H1 (cell line): ENCODE data around the gene UBC. TPM values are rescaled to one million over a fixed set of nuclear protein-coding genes. Genes with fewer than 3 reads are reported as not detected.

Source experiments
- CTCF ChIA-PET: fragments of 300-600 bp; sonication (Branson Sonifier 250); formaldehyde crosslinking; loops from one replicate; lab custom pipeline; 2021; ENCODE audit not compliant: partially characterized antibody; lab: Charles Lee
- POLR2A ChIA-PET: fragments of 300-600 bp; sonication (Branson Sonifier 250); formaldehyde crosslinking; loops from one replicate; lab custom pipeline; 2021; ENCODE audit warnings: inconsistent platforms; ENCODE audit not compliant: partially characterized antibody; lab: Charles Lee
- DNase-seq, 2 experiments: peaks; one replicate each; pipeline versions ENCODE4 v3.0.0 to v3.0.0-alpha.2; 2010 to 2022; ENCODE audit warnings: low spot score in 2 of 2, low read depth in 1 of 2, mixed read lengths in 1 of 2
- FAIRE-seq: peaks from 2 replicates; lab custom pipeline; 2011; peaks lifted over from hg19 to GRCh38; lab: Jason Lieb, UNC
- H2AFZ ChIP-seq: 2 replicates; pipeline ENCODE4 v1.8.1; 2012; ENCODE audit warnings: low read length, inconsistent platforms
- H2AK5ac ChIP-seq: 2 replicates; pipeline ENCODE4 v1.6.1; 2013; ENCODE audit warnings: low read depth, low read length
- H2BK120ac ChIP-seq: replicated peaks from 2 replicates; pipeline ENCODE3; 2013; ENCODE audit warnings: low read depth, low read length, inconsistent platforms
- H2BK12ac ChIP-seq: 2 replicates; pipeline ENCODE4 v1.6.1; 2013; ENCODE audit warnings: low read depth, low read length
- H2BK15ac ChIP-seq: 2 replicates; pipeline ENCODE4 v1.6.1; 2013; ENCODE audit warnings: low read length
- H2BK20ac ChIP-seq: 2 replicates; pipeline ENCODE4 v1.6.1; 2013; ENCODE audit warnings: low read length
- H2BK5ac ChIP-seq: 2 replicates; pipeline ENCODE4 v1.6.1; 2013; ENCODE audit warnings: low read depth, low read length
- H3K14ac ChIP-seq: 2 replicates; pipeline ENCODE4 v1.6.1; 2013; ENCODE audit warnings: inconsistent platforms; ENCODE audit not compliant: insufficient read length
- H3K18ac ChIP-seq: 2 replicates; pipeline ENCODE4 v1.6.1; 2013; ENCODE audit warnings: low read length; ENCODE audit errors: extremely low read depth
- H3K23ac ChIP-seq: 2 replicates; pipeline ENCODE4 v1.6.1; 2013; ENCODE audit warnings: inconsistent platforms; ENCODE audit not compliant: insufficient read length
- H3K23me2 ChIP-seq: 2 replicates; pipeline ENCODE4 v1.6.1; 2013; ENCODE audit warnings: low read depth, low read length
- H3K27ac ChIP-seq: 2 replicates; pipeline ENCODE4 v1.6.1; 2011; ENCODE audit warnings: low read depth, low read length, inconsistent platforms
- H3K27me3 ChIP-seq, 4 experiments: replicated peaks in 1 of 4; 1 replicate in 1 of 4; 2 replicates in 3 of 4; pipeline versions ENCODE4 v1.6.1 to v1.8.1; 2011 to 2013; ENCODE audit warnings: low read length in 3 of 4, mild to moderate bottlenecking in 3 of 4, inconsistent platforms in 2 of 4, mixed read lengths in 2 of 4, moderate library complexity in 1 of 4; ENCODE audit not compliant: control insufficient read depth in 3 of 4, insufficient read depth in 3 of 4; ENCODE audit errors: extremely low read depth in 1 of 4
- H3K36me3 ChIP-seq, 4 experiments: 2 replicates each; pipeline versions ENCODE4 v1.6.1 to v1.8.1; 2011 to 2013; ENCODE audit warnings: mild to moderate bottlenecking in 4 of 4, low read length in 3 of 4, moderate library complexity in 2 of 4, control low read depth in 1 of 4, inconsistent platforms in 1 of 4; ENCODE audit not compliant: insufficient read depth in 4 of 4, control insufficient read depth in 2 of 4
- H3K4ac ChIP-seq: replicated peaks from 2 replicates; pipeline ENCODE3; 2013; ENCODE audit warnings: low read length, low read depth, mixed read lengths, inconsistent platforms; ENCODE audit not compliant: insufficient read length
- H3K4me1 ChIP-seq, 4 experiments: replicated peaks in 1 of 4; 1 replicate in 1 of 4; 2 replicates in 3 of 4; pipeline versions ENCODE4 v1.6.1 to v1.8.1; 2011 to 2013; ENCODE audit warnings: low read length in 3 of 4, inconsistent platforms in 2 of 4, mixed read lengths in 1 of 4; ENCODE audit not compliant: insufficient read depth in 4 of 4, control insufficient read depth in 3 of 4
- H3K4me2 ChIP-seq, 2 experiments: 2 replicates each; pipeline versions ENCODE4 v1.6.1 to v1.8.1; 2011 to 2013; ENCODE audit warnings: low read depth in 2 of 2, low read length in 2 of 2, control low read depth in 1 of 2, inconsistent platforms in 1 of 2, mild to moderate bottlenecking in 1 of 2; ENCODE audit not compliant: insufficient read depth in 1 of 2
- H3K4me3 ChIP-seq, 4 experiments: fragments of 200-600, 300-600 bp in 1 of 4; sonication (generic), shearing (Covaris generic), sonication (Bioruptor Twin) in 1 of 4; 2 replicates each; pipeline versions ENCODE4 v1.5.1 to v1.8.1; 2011 to 2016; ENCODE audit warnings: low read length in 4 of 4, low read depth in 3 of 4, control low read depth in 2 of 4, inconsistent platforms in 2 of 4, mild to moderate bottlenecking in 2 of 4, mixed read lengths in 1 of 4, moderate library complexity in 1 of 4; ENCODE audit not compliant: insufficient read depth in 2 of 4; ENCODE audit errors: extremely low read depth in 1 of 4
- H3K56ac ChIP-seq: replicated peaks from 2 replicates; pipeline ENCODE3; 2013; ENCODE audit warnings: low read depth, mild to moderate bottlenecking, mixed read lengths, low read length, inconsistent platforms; ENCODE audit not compliant: insufficient read length
- H3K79me1 ChIP-seq: 2 replicates; pipeline ENCODE4 v1.6.1; 2013; ENCODE audit warnings: low read depth, low read length, control low read depth
- H3K79me2 ChIP-seq, 2 experiments: 2 replicates each; pipeline versions ENCODE4 v1.6.1 to v1.8.1; 2012 to 2013; ENCODE audit warnings: low read length in 2 of 2, mild to moderate bottlenecking in 2 of 2, inconsistent platforms in 1 of 2; ENCODE audit not compliant: insufficient read depth in 2 of 2, control insufficient read depth in 1 of 2
- H3K9ac ChIP-seq, 4 experiments: replicated peaks in 1 of 4; 1 replicate in 1 of 4; 2 replicates in 3 of 4; pipeline versions ENCODE4 v1.6.1 to v1.8.1; 2011 to 2013; ENCODE audit warnings: low read depth in 3 of 4, low read length in 3 of 4, control low read depth in 2 of 4, mild to moderate bottlenecking in 2 of 4, moderate library complexity in 2 of 4, inconsistent platforms in 1 of 4; ENCODE audit errors: extremely low read depth in 1 of 4
- H3K9me3 ChIP-seq, 2 experiments: 2 replicates each; pipeline versions ENCODE4 v1.6.1 to v1.8.1; 2012 to 2013; ENCODE audit warnings: mild to moderate bottlenecking in 2 of 2, moderate library complexity in 2 of 2, control low read depth in 1 of 2, inconsistent platforms in 1 of 2, low read depth in 1 of 2, low read length in 1 of 2, mixed read lengths in 1 of 2; ENCODE audit not compliant: insufficient read depth in 2 of 2
- H4K20me1 ChIP-seq, 2 experiments: replicated peaks in 1 of 2; 2 replicates each; pipeline versions ENCODE3 to v1.8.1; 2011 to 2013; ENCODE audit warnings: inconsistent platforms in 2 of 2, low read length in 2 of 2, mild to moderate bottlenecking in 1 of 2; ENCODE audit not compliant: insufficient read depth in 2 of 2, control insufficient read depth in 1 of 2
- H4K5ac ChIP-seq: 2 replicates; pipeline ENCODE4 v1.6.1; 2013; ENCODE audit warnings: low read length, low read depth, mixed read lengths, inconsistent platforms; ENCODE audit not compliant: insufficient read length
- H4K8ac ChIP-seq: 2 replicates; pipeline ENCODE4 v1.8.0; 2013; ENCODE audit warnings: mild to moderate bottlenecking, moderate library complexity, low read length, inconsistent platforms; ENCODE audit not compliant: insufficient read depth; ENCODE audit errors: extremely low read depth
- H4K91ac ChIP-seq: replicated peaks from 2 replicates; pipeline ENCODE3; 2013; ENCODE audit warnings: low read length, mixed read lengths, inconsistent platforms; ENCODE audit not compliant: insufficient read length
- CHD1 ChIP-seq: IDR thresholded peaks from 2 replicates; pipeline ENCODE4 v1.6.1; 2012; ENCODE audit warnings: low read depth, low read length, improper control_type of control experiment
- CTBP2 ChIP-seq: IDR thresholded peaks from 2 replicates; pipeline ENCODE4 v1.7.0; 2011; ENCODE audit warnings: borderline replicate concordance, mild to moderate bottlenecking, moderate library complexity, mixed read lengths, low read length; ENCODE audit not compliant: insufficient read depth, insufficient read length
- NRF1 ChIP-seq: IDR thresholded peaks from 2 replicates; pipeline ENCODE4 v1.6.1; 2011; ENCODE audit warnings: mild to moderate bottlenecking, low read depth, low read length, improper control_type of control experiment
- RXRA ChIP-seq: IDR thresholded peaks from 2 replicates; pipeline ENCODE4 v1.6.1; 2011; ENCODE audit warnings: low read depth, mild to moderate bottlenecking, low read length, moderate library complexity; ENCODE audit not compliant: insufficient read depth
- SIN3A ChIP-seq, 2 experiments: IDR thresholded peaks in 1 of 2; conservative IDR thresholded peaks in 1 of 2; 2 replicates each; pipeline ENCODE4 v1.6.1; 2011 to 2012; ENCODE audit warnings: low read length in 2 of 2, improper control_type of control experiment in 1 of 2, low read depth in 1 of 2, mild to moderate bottlenecking in 1 of 2
- TCF12 ChIP-seq: IDR thresholded peaks from 2 replicates; pipeline ENCODE4 v1.6.1; 2011; ENCODE audit warnings: low read depth, mild to moderate bottlenecking, low read length
- ZNF274 ChIP-seq: IDR thresholded peaks from 2 replicates; pipeline ENCODE4 v1.7.0; 2012; ENCODE audit warnings: low read length, borderline replicate concordance; ENCODE audit errors: extremely low read depth
- WGBS, 2 experiments: shearing (Covaris generic) in 1 of 2; methylation state at CpG; one replicate each; pipeline versions ENCODE4 v1.1.6 to v1.1.7; 2013 to 2015; ENCODE audit warnings: low lambda C conversion rate in 2 of 2, mixed read lengths in 2 of 2, inconsistent platforms in 1 of 2, low coverage in 1 of 2, missing lambda C conversion rate in 1 of 2; ENCODE audit not compliant: insufficient replicate concordance in 2 of 2, insufficient coverage in 1 of 2, insufficient read length in 1 of 2; ENCODE audit errors: extremely low coverage in 1 of 2, missing lambda C conversion rate in 1 of 2; 5-methylcytosine and 5-hydroxymethylcytosine counted together
- polyA plus RNA-seq, 7 experiments: library from polyadenylated mRNA; depleted of rRNA in 3 of 7; stranded (reverse) in 5 of 7; unstranded in 2 of 7; fragments of >200 nt in 5 of 7; fragments of 200-250 nt in 2 of 7; gene quantifications; 1 replicate in 5 of 7; 2 replicates in 1 of 7; 4 replicates in 1 of 7; pipeline versions ENCODE4 v1.2.1 to v1.2.3, GENCODE V29; 2011 to 2013; ENCODE audit warnings: missing spikeins in 2 of 7, mixed read lengths in 2 of 7
- total RNA-seq: library from RNA; stranded (reverse); fragmentation: NEBNext Ultra II Directional; extraction: Animal tissue kit (Norgen Biotek cat#: 25700); gene quantifications from 2 replicates; pipeline ENCODE4 v1.2.1, GENCODE V29; 2021
- TF ChIP-seq, protein P1 (sequence below): IDR thresholded peaks from 2 replicates; pipeline ENCODE4 v1.6.1; 2012; ENCODE audit warnings: inconsistent platforms

The UBC gene
- total and polyA plus RNA-seq, 2 of the 8 experiments (the other 6 are each of a cell fraction or from before 2014, with no cell fraction given): 559 to 749 TPM

- Histone ChIP-seq H2BK15ac (no peak overlapping the region), H3K4ac (no peak overlapping the region), H3K79me2 (no peaks in the 10 kb centered on the region), H3K18ac (no peak overlapping the region), H2BK12ac (no peak overlapping the region), H3K36me3 (peaks cover 21 to 62% (median 53%) of the 10 kb centered on the region in 4 experiments), H3K27ac (no peak overlapping the region), H2AK5ac (no peak overlapping the region), H3K56ac (no peak overlapping the region), H4K91ac (no peak overlapping the region), H3K23me2 (no peaks in the 10 kb centered on the region), H4K8ac (peak overlapping the region; percentile 25; the same call in 1 of the 2 replicates), H2AFZ (no peak overlapping the region), H3K9ac (no peak overlapping the region), H4K5ac (no peak overlapping the region), H3K4me1 (no peaks in the 10 kb centered on the region), H3K23ac (no peak overlapping the region), H3K4me3 (no peak overlapping the region), H4K20me1 (peaks cover 0 to 5% of the 10 kb centered on the region in 2 experiments), H3K9me3 (no peaks in the 10 kb centered on the region), H2BK120ac (no peak overlapping the region), H3K27me3 (no peaks in the 10 kb centered on the region), H3K14ac (no peak overlapping the region), H2BK20ac (no peak overlapping the region), H3K79me1 (no peaks in the 10 kb centered on the region), H3K4me2 (no peak overlapping the region), H2BK5ac (no peak overlapping the region)
- CTCF ChIA-PET: interaction anchor here (0.6 to 1.3 kb wide), 3 partner anchors 14 to 656 kb away, joined by 3 to 5 read pairs (median 3); no protein-coding TSS in a partner anchor
- TF ChIP-seq, protein P1, sequence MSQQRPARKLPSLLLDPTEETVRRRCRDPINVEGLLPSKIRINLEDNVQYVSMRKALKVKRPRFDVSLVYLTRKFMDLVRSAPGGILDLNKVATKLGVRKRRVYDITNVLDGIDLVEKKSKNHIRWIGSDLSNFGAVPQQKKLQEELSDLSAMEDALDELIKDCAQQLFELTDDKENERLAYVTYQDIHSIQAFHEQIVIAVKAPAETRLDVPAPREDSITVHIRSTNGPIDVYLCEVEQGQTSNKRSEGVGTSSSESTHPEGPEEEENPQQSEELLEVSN: no peak
- TF ChIP-seq NRF1 (no peak), CTBP2 (no peak), TCF12 (no peak), CHD1 (no peak), ZNF274 (no peak), RXRA (no peak), SIN3A (conservative IDR thresholded peaks at IDR 0.05 in 1 of 2, IDR thresholded peaks at IDR 0.05 in 1 of 2; ENCODE audit: low read depth in 1 of 2, low read length in 2 of 2) (no peak)
- POLR2A ChIA-PET: interaction anchor here (0.9 to 2.5 kb wide), 3 partner anchors 9 to 14 kb away, joined by 3 to 13 read pairs (median 4); no protein-coding TSS in a partner anchor
- DNase-seq (no peak), FAIRE-seq (no peak)
- WGBS, 2 experiments: 87% methylated on average over 11 of the region's 17 CpGs; no CpG with 5 or more reads in 1 of the 2 experiments
Observed at GRCh38 chr12:124952295-124952694, 37.8 kb upstream of the UBC start.
